Esophagus muscularis mucosa (tissue), 3 donors: Measurements from ENCODE around the gene LHX6.

Experiments used
- CTCF ChIP-seq, 3 experiments: fragments of 200-600 bp in 2 of 3; fragments of 450-650 bp in 1 of 3; sonication (generic) in 2 of 3; IDR thresholded peaks; one replicate each; pipeline ENCODE4 v1.5.1; 2017 to 2019; ENCODE audit warnings: antibody characterized with exemption in 3 of 3, mild to moderate bottlenecking in 2 of 3, moderate library complexity in 1 of 3
- POLR2A ChIP-seq: fragments of 450-650 bp; IDR thresholded peaks from one replicate; pipeline ENCODE4 v1.6.1; 2017; ENCODE audit warnings: antibody characterized with exemption, moderate library complexity, mild to moderate bottlenecking, low read depth

GRCh38 chr9:122263699-122264349 is 35.1 kb upstream of the LHX6 start:
- TF ChIP-seq CTCF (IDR thresholded peaks at IDR 0.05) (no peak), POLR2A (no peak)
